ENCODE data around the gene LCN15. TPM values are rescaled to one million over a fixed set of nuclear protein-coding genes. Genes with fewer than 3 reads are reported as not detected.

LCN15 gene
- total RNA-seq, 2 experiments from 2014 or later: not detected

DNA sequence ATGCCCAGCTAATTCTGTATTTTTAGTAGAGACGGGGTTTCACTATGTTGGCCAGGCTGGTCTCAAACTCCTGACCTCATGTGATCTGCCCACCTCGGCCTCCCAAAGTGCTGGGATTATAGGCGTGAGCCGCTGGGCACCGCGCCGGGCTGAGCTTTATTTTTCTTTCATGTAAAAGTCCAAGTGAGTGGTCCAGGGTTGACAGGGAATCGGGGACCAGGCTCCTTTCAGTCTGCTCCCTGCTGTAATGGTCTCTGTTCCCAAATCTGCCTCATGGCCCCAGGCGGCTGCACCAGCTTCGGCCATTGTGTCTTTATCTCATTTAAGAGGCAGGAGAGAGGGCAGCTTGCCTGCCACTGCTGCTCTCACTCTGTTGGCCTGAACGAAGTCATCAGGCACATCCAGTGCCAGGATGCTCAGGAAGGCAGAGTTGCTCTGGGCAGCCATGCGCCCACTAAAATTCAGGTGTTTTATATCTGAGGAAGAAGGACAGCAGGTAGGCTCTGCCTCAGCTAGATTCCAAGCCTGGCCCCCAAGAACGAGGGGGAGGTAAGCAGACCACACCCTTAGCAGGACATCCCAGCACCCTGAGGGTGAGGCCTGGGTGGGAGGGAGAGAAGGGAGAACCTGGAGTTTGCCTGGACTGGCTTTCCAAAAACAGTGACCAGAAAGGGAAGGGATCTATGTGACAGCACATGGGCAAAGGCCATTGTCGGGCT, 30.1 kb upstream of the LCN15 start:
- Mint-ChIP-seq H3K27ac (no peak overlapping the region), H3K36me3 (ENCODE audit: low read depth) (peaks cover 2% of the 10 kb centered on the region), H3K4me1 (ENCODE audit: low read depth) (peaks cover 29% of the 10 kb centered on the region), H3K4me3 (no peak overlapping the region), H3K9me3 (no peaks in the 10 kb centered on the region), H3K27me3 (peaks cover 5% of the 10 kb centered on the region)
- CTCF ChIA-PET: interaction anchor here (0.8 to 1.1 kb wide), 3 partner anchors 15 to 241 kb away, joined by 3 to 6 read pairs (median 3); no protein-coding TSS in a partner anchor
- TF ChIP-seq, protein P1, sequence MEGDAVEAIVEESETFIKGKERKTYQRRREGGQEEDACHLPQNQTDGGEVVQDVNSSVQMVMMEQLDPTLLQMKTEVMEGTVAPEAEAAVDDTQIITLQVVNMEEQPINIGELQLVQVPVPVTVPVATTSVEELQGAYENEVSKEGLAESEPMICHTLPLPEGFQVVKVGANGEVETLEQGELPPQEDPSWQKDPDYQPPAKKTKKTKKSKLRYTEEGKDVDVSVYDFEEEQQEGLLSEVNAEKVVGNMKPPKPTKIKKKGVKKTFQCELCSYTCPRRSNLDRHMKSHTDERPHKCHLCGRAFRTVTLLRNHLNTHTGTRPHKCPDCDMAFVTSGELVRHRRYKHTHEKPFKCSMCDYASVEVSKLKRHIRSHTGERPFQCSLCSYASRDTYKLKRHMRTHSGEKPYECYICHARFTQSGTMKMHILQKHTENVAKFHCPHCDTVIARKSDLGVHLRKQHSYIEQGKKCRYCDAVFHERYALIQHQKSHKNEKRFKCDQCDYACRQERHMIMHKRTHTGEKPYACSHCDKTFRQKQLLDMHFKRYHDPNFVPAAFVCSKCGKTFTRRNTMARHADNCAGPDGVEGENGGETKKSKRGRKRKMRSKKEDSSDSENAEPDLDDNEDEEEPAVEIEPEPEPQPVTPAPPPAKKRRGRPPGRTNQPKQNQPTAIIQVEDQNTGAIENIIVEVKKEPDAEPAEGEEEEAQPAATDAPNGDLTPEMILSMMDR (IDR thresholded peaks at IDR 0.05): no peak
- DNase-seq (no peak), ATAC-seq (no peak)
- intact Hi-C loops (cut with micrococcal nuclease): no loop called here
- POLR2A ChIA-PET: interaction anchor here (0.8 to 2.0 kb wide), 2 partner anchors 12 to 292 kb away, joined by 3 to 10 read pairs; partner anchors contain the start of gene RABL6

DNA sequence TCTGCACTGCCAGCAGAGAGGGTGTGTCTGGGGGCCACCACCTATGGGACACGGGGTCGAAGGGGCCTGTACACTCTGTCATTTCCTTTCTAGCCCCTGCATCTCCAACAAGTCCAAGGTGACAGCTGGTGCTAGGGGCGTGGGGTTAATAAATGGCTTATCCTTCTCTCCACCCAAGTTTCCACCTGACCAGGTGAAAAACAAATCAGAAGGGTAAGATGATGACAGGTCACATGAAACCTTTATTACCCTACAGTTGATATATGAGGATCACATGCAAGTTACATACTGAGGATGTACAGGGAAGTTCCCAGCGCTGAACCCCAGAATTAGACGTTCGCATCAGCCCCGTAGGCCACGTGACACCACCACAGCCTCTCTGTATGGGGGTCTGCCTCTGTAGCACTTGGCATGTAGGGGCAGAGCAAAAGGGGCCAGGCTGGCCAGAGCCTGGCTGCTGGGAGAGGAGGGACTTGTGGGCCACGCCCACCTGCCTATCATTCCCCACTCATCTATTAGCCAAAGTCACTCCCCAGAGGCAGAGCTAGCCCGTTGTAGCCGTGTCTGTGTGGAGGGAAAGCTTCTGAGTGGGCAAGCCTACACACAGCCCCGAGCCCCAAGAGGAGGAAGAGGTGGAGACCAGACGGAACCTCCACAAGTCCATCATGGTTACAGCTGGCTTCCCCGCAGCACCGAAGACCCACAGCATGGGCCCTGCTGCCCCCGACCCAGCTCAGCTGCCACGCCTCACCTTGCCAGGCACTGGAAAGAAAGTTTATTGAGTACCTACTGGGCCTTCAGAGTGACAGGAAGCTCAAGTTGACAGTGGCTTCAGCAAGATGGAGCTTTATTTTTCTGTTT, 29.0 kb upstream of the LCN15 start:
- peaks cover 29% of the 10 kb centered on the region for H3K4me1 Mint-ChIP-seq (ENCODE audit: low read depth)
- intact Hi-C loops (cut with micrococcal nuclease): no loop called here
- POLR2A ChIA-PET: interaction anchor here (0.8 to 2.0 kb wide), 3 partner anchors 11 to 293 kb away, joined by 3 to 10 read pairs (median 4); partner anchors contain the start of gene RABL6
- CTCF ChIA-PET: interaction anchor here (0.8 to 1.5 kb wide), 6 partner anchors 13 to 242 kb away, joined by 3 to 9 read pairs (median 4); partner anchors contain the start of gene RABL6
- DNase-seq: no peak
- no peak for ATAC-seq
- peaks cover 2% of the 10 kb centered on the region for H3K36me3 Mint-ChIP-seq (ENCODE audit: low read depth)
- H3K9me3 Mint-ChIP-seq: no peaks in the 10 kb centered on the region
- TF ChIP-seq, protein P1 (IDR thresholded peaks at IDR 0.05): no peak
- H3K4me3 Mint-ChIP-seq: no peak overlapping the region
- H3K27me3 Mint-ChIP-seq: peaks cover 5% of the 10 kb centered on the region
- H3K27ac Mint-ChIP-seq: no peak overlapping the region

DNA sequence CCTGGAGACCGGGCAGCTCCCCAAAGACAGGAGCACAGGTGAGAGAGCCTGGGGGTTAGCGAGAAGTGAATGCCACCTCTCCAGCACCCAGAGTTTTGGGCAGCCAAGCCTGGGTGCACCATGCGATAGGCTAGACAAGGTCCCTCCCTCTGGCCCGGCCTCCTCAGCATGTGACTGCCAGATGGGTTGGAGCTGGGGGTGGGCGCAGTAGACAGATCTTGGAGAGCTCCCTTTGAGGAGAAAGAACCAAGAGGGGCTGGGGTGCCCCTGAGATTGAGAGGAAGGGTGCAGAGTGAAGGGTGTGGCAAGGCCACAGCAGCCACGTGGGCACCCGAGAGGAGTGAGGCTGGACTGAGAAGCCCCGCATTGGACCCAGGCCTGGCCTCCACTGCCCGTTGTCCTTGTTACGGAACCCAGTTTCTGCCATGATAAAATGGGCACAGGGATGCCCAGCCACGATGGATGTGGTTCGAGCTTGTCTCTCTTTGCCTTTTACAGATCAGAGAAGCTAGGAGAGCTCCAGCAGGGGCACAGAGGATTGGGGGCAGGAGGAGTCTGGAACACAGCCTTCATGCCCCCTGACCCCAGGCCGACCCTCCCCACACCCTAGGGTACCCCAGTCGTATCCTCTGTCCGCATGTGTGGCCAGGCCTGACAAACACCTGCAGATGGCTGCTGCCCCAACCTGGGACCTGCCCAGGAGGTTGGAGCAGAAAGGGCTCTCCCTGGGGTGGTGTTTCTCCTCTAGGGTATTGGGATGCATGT, 28.2 kb upstream of the LCN15 start:
- POLR2A ChIA-PET: interaction anchor here (0.9 to 2.0 kb wide), 3 partner anchors 11 to 64 kb away, joined by 4 to 10 read pairs (median 4); partner anchors contain the start of gene RABL6
- DNase-seq: peak; percentile 19

DNA sequence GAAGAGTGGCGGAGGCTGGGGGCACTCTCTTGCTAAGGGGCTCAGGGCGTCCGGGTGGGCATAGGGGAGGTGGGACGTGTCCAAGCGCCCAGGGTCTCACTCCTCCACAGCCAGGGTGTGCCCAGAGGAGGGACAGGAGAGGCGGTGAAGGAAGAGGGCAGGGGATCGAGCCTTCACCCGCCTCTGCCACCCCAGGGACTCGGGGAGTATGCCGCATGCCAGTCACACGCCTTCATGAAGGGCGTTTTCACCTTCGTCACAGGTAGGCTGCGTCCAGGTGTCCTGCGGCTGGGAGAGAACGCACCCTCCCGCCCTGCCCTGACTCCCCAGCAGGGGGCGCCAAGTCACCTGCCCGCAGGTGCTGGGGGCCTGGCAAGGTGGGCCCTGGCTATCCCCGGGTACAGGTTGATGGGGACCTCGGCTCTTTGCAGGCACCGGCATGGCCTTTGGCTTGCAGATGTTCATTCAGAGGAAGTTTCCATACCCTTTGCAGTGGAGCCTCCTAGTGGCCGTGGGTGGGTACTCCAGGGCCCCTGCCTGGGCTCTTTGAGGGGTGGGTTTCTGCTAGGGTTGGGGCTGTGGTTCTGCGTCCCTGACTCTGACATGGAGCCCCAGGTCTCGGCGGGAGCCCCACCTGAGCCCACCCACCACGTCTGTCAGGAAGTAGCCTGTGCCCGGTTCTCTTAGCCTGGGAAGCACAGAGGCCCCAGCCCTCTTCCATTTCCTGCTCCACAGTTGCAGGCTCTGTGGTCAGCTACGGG, 27.4 kb upstream of the LCN15 start:
- ChIA-PET CTCF (interaction anchor here (0.7 to 3.3 kb wide), 11 partner anchors 9 to 237 kb away, joined by 3 to 12 read pairs (median 4); partner anchors contain the start of genes AJM1 and RABL6), POLR2A (interaction anchor here (0.6 to 1.0 kb wide), 2 partner anchors 64 to 235 kb away, joined by 3 to 4 read pairs; no protein-coding TSS in a partner anchor)
- H3K4me1 Mint-ChIP-seq (ENCODE audit: low read depth): peaks cover 35% of the 10 kb centered on the region
- intact Hi-C loops (cut with micrococcal nuclease): no loop called here
- H3K36me3 Mint-ChIP-seq (ENCODE audit: low read depth): peaks cover 2% of the 10 kb centered on the region
- H3K4me3 Mint-ChIP-seq: peak overlapping the region; percentile 82
- H3K27ac Mint-ChIP-seq: peak overlapping the region; percentile 86
- TF ChIP-seq, protein P1 (IDR thresholded peaks at IDR 0.05): peak; percentile 100
- peaks cover 6% of the 10 kb centered on the region for H3K27me3 Mint-ChIP-seq
- ATAC-seq: peak; percentile 2
- peak; percentile 77 for DNase-seq
- H3K9me3 Mint-ChIP-seq: no peaks in the 10 kb centered on the region

More for the DNA sequence above, 28.2 kb upstream of the LCN15 start:
- Mint-ChIP-seq H3K4me3 (peak overlapping the region; percentile 82), H3K9me3 (no peaks in the 10 kb centered on the region), H3K4me1 (ENCODE audit: low read depth) (peaks cover 37% of the 10 kb centered on the region), H3K36me3 (ENCODE audit: low read depth) (peaks cover 2% of the 10 kb centered on the region), H3K27ac (peak overlapping the region; percentile 77), H3K27me3 (peaks cover 5% of the 10 kb centered on the region)
- CTCF ChIA-PET: interaction anchor here (0.6 to 3.3 kb wide), 13 partner anchors 8 to 237 kb away, joined by 3 to 12 read pairs (median 4); partner anchors contain the start of genes AJM1 and RABL6
- ATAC-seq: no peak
- intact Hi-C loops (cut with micrococcal nuclease): no loop called here
- TF ChIP-seq, protein P1 (IDR thresholded peaks at IDR 0.05): no peak
